ENCODE results near the gene C22orf23.

- TF ChIP-seq YY1 (IDR thresholded peaks at IDR 0.05; ENCODE audit: insufficient read depth, insufficient read length) (no peak), ZNF274 (IDR thresholded peaks at IDR 0.05; ENCODE audit: low read depth, low read length) (no peak)
Measured at GRCh38 chr22:37929390-37929789, 24.0 kb downstream of the C22orf23 start.
